GM12801 (cell line): ENCODE measurements around the gene IFT88.

Experiments used
- CTCF ChIP-seq: IDR thresholded peaks from one replicate; pipeline ENCODE4 v1.5.1; 2011; ENCODE audit warnings: control low read depth; ENCODE audit not compliant: insufficient read length; ENCODE audit errors: extremely low read depth

IFT88 gene

GRCh38 chr13:20721454-20722357 is 154.7 kb downstream of the IFT88 start:
- TF ChIP-seq CTCF = no peak

GRCh38 chr13:20727856-20728255 is 160.9 kb downstream of the IFT88 start:
- TF ChIP-seq CTCF = no peak

GRCh38 chr13:20728579-20729311 is 161.8 kb downstream of the IFT88 start:
- TF ChIP-seq CTCF = no peak

GRCh38 chr13:20729633-20730585 is 163.0 kb downstream of the IFT88 start:
- TF ChIP-seq CTCF = no peak

GRCh38 chr13:20738616-20739015 is 171.7 kb downstream of the IFT88 start:
- no peak for TF ChIP-seq CTCF

- no peak for TF ChIP-seq CTCF
Measured at GRCh38 chr13:20740021-20740420, 173.1 kb downstream of the IFT88 start.
